H1 (cell line): ENCODE measurements around the gene TTBK1. TPM values are rescaled to one million over a fixed set of nuclear protein-coding genes. Genes with fewer than 3 reads are reported as not detected.

Source experiments
- CTCF ChIA-PET: fragments of 300-600 bp; sonication (Branson Sonifier 250); formaldehyde crosslinking; loops from one replicate; lab custom pipeline; 2021; ENCODE audit not compliant: partially characterized antibody; lab: Charles Lee
- POLR2A ChIA-PET: fragments of 300-600 bp; sonication (Branson Sonifier 250); formaldehyde crosslinking; loops from one replicate; lab custom pipeline; 2021; ENCODE audit warnings: inconsistent platforms; ENCODE audit not compliant: partially characterized antibody; lab: Charles Lee
- DNase-seq, 2 experiments: peaks; one replicate each; pipeline versions ENCODE4 v3.0.0 to v3.0.0-alpha.2; 2010 to 2022; ENCODE audit warnings: low spot score in 2 of 2, low read depth in 1 of 2, mixed read lengths in 1 of 2
- FAIRE-seq: peaks from 2 replicates; lab custom pipeline; 2011; peaks lifted over from hg19 to GRCh38; lab: Jason Lieb, UNC
- H2AFZ ChIP-seq: 2 replicates; pipeline ENCODE4 v1.8.1; 2012; ENCODE audit warnings: low read length, inconsistent platforms
- H2AK5ac ChIP-seq: 2 replicates; pipeline ENCODE4 v1.6.1; 2013; ENCODE audit warnings: low read depth, low read length
- H2BK120ac ChIP-seq: replicated peaks from 2 replicates; pipeline ENCODE3; 2013; ENCODE audit warnings: low read depth, low read length, inconsistent platforms
- H2BK12ac ChIP-seq: 2 replicates; pipeline ENCODE4 v1.6.1; 2013; ENCODE audit warnings: low read depth, low read length
- H2BK15ac ChIP-seq: 2 replicates; pipeline ENCODE4 v1.6.1; 2013; ENCODE audit warnings: low read length
- H2BK20ac ChIP-seq: 2 replicates; pipeline ENCODE4 v1.6.1; 2013; ENCODE audit warnings: low read length
- H2BK5ac ChIP-seq: 2 replicates; pipeline ENCODE4 v1.6.1; 2013; ENCODE audit warnings: low read depth, low read length
- H3K14ac ChIP-seq: 2 replicates; pipeline ENCODE4 v1.6.1; 2013; ENCODE audit warnings: inconsistent platforms; ENCODE audit not compliant: insufficient read length
- H3K18ac ChIP-seq: 2 replicates; pipeline ENCODE4 v1.6.1; 2013; ENCODE audit warnings: low read length; ENCODE audit errors: extremely low read depth
- H3K23ac ChIP-seq: 2 replicates; pipeline ENCODE4 v1.6.1; 2013; ENCODE audit warnings: inconsistent platforms; ENCODE audit not compliant: insufficient read length
- H3K23me2 ChIP-seq: 2 replicates; pipeline ENCODE4 v1.6.1; 2013; ENCODE audit warnings: low read depth, low read length
- H3K27ac ChIP-seq: 2 replicates; pipeline ENCODE4 v1.6.1; 2011; ENCODE audit warnings: low read depth, low read length, inconsistent platforms
- H3K27me3 ChIP-seq, 4 experiments: replicated peaks in 1 of 4; 1 replicate in 1 of 4; 2 replicates in 3 of 4; pipeline versions ENCODE4 v1.6.1 to v1.8.1; 2011 to 2013; ENCODE audit warnings: low read length in 3 of 4, mild to moderate bottlenecking in 3 of 4, inconsistent platforms in 2 of 4, mixed read lengths in 2 of 4, moderate library complexity in 1 of 4; ENCODE audit not compliant: control insufficient read depth in 3 of 4, insufficient read depth in 3 of 4; ENCODE audit errors: extremely low read depth in 1 of 4
- H3K36me3 ChIP-seq, 4 experiments: 2 replicates each; pipeline versions ENCODE4 v1.6.1 to v1.8.1; 2011 to 2013; ENCODE audit warnings: mild to moderate bottlenecking in 4 of 4, low read length in 3 of 4, moderate library complexity in 2 of 4, control low read depth in 1 of 4, inconsistent platforms in 1 of 4; ENCODE audit not compliant: insufficient read depth in 4 of 4, control insufficient read depth in 2 of 4
- H3K4ac ChIP-seq: replicated peaks from 2 replicates; pipeline ENCODE3; 2013; ENCODE audit warnings: low read length, low read depth, mixed read lengths, inconsistent platforms; ENCODE audit not compliant: insufficient read length
- H3K4me1 ChIP-seq, 4 experiments: replicated peaks in 1 of 4; 1 replicate in 1 of 4; 2 replicates in 3 of 4; pipeline versions ENCODE4 v1.6.1 to v1.8.1; 2011 to 2013; ENCODE audit warnings: low read length in 3 of 4, inconsistent platforms in 2 of 4, mixed read lengths in 1 of 4; ENCODE audit not compliant: insufficient read depth in 4 of 4, control insufficient read depth in 3 of 4
- H3K4me2 ChIP-seq, 2 experiments: 2 replicates each; pipeline versions ENCODE4 v1.6.1 to v1.8.1; 2011 to 2013; ENCODE audit warnings: low read depth in 2 of 2, low read length in 2 of 2, control low read depth in 1 of 2, inconsistent platforms in 1 of 2, mild to moderate bottlenecking in 1 of 2; ENCODE audit not compliant: insufficient read depth in 1 of 2
- H3K4me3 ChIP-seq, 4 experiments: fragments of 200-600, 300-600 bp in 1 of 4; sonication (generic), shearing (Covaris generic), sonication (Bioruptor Twin) in 1 of 4; 2 replicates each; pipeline versions ENCODE4 v1.5.1 to v1.8.1; 2011 to 2016; ENCODE audit warnings: low read length in 4 of 4, low read depth in 3 of 4, control low read depth in 2 of 4, inconsistent platforms in 2 of 4, mild to moderate bottlenecking in 2 of 4, mixed read lengths in 1 of 4, moderate library complexity in 1 of 4; ENCODE audit not compliant: insufficient read depth in 2 of 4; ENCODE audit errors: extremely low read depth in 1 of 4
- H3K56ac ChIP-seq: replicated peaks from 2 replicates; pipeline ENCODE3; 2013; ENCODE audit warnings: low read depth, mild to moderate bottlenecking, mixed read lengths, low read length, inconsistent platforms; ENCODE audit not compliant: insufficient read length
- H3K79me1 ChIP-seq: 2 replicates; pipeline ENCODE4 v1.6.1; 2013; ENCODE audit warnings: low read depth, low read length, control low read depth
- H3K79me2 ChIP-seq, 2 experiments: 2 replicates each; pipeline versions ENCODE4 v1.6.1 to v1.8.1; 2012 to 2013; ENCODE audit warnings: low read length in 2 of 2, mild to moderate bottlenecking in 2 of 2, inconsistent platforms in 1 of 2; ENCODE audit not compliant: insufficient read depth in 2 of 2, control insufficient read depth in 1 of 2
- H3K9ac ChIP-seq, 4 experiments: replicated peaks in 1 of 4; 1 replicate in 1 of 4; 2 replicates in 3 of 4; pipeline versions ENCODE4 v1.6.1 to v1.8.1; 2011 to 2013; ENCODE audit warnings: low read depth in 3 of 4, low read length in 3 of 4, control low read depth in 2 of 4, mild to moderate bottlenecking in 2 of 4, moderate library complexity in 2 of 4, inconsistent platforms in 1 of 4; ENCODE audit errors: extremely low read depth in 1 of 4
- H3K9me3 ChIP-seq, 2 experiments: 2 replicates each; pipeline versions ENCODE4 v1.6.1 to v1.8.1; 2012 to 2013; ENCODE audit warnings: mild to moderate bottlenecking in 2 of 2, moderate library complexity in 2 of 2, control low read depth in 1 of 2, inconsistent platforms in 1 of 2, low read depth in 1 of 2, low read length in 1 of 2, mixed read lengths in 1 of 2; ENCODE audit not compliant: insufficient read depth in 2 of 2
- H4K20me1 ChIP-seq, 2 experiments: replicated peaks in 1 of 2; 2 replicates each; pipeline versions ENCODE3 to v1.8.1; 2011 to 2013; ENCODE audit warnings: inconsistent platforms in 2 of 2, low read length in 2 of 2, mild to moderate bottlenecking in 1 of 2; ENCODE audit not compliant: insufficient read depth in 2 of 2, control insufficient read depth in 1 of 2
- H4K5ac ChIP-seq: 2 replicates; pipeline ENCODE4 v1.6.1; 2013; ENCODE audit warnings: low read length, low read depth, mixed read lengths, inconsistent platforms; ENCODE audit not compliant: insufficient read length
- H4K8ac ChIP-seq: 2 replicates; pipeline ENCODE4 v1.8.0; 2013; ENCODE audit warnings: mild to moderate bottlenecking, moderate library complexity, low read length, inconsistent platforms; ENCODE audit not compliant: insufficient read depth; ENCODE audit errors: extremely low read depth
- H4K91ac ChIP-seq: replicated peaks from 2 replicates; pipeline ENCODE3; 2013; ENCODE audit warnings: low read length, mixed read lengths, inconsistent platforms; ENCODE audit not compliant: insufficient read length
- ATF3 ChIP-seq: IDR thresholded peaks from 2 replicates; pipeline ENCODE4 v1.6.1; 2011; ENCODE audit warnings: low read depth, mild to moderate bottlenecking, low read length; ENCODE audit not compliant: insufficient read depth
- EGR1 ChIP-seq: IDR thresholded peaks from 2 replicates; pipeline ENCODE4 v1.6.1; 2011; ENCODE audit warnings: low read depth, low read length, borderline replicate concordance
- FOSL1 ChIP-seq: IDR thresholded peaks from 2 replicates; pipeline ENCODE4 v1.6.1; 2011; ENCODE audit warnings: mild to moderate bottlenecking, low read depth, low read length, moderate library complexity; ENCODE audit not compliant: insufficient read depth
- MAFK ChIP-seq: IDR thresholded peaks from 2 replicates; pipeline ENCODE4 v1.6.1; 2012; ENCODE audit warnings: low read depth, mild to moderate bottlenecking, improper control_type of control experiment, low read length
- RNF2 ChIP-seq: fragments of 200-900, 300-1000 bp; sonication (generic); IDR thresholded peaks from 2 replicates; pipeline ENCODE4 v1.7.1; 2016; ENCODE audit warnings: borderline replicate concordance, low read depth, mild to moderate bottlenecking, antibody characterized with exemption, low read length; ENCODE audit not compliant: poor library complexity, severe bottlenecking; ENCODE audit errors: missing control alignments
- SIX5 ChIP-seq: IDR thresholded peaks from 2 replicates; pipeline ENCODE4 v1.6.1; 2011; ENCODE audit warnings: mild to moderate bottlenecking, low read depth, low read length
- SP4 ChIP-seq: IDR thresholded peaks from 2 replicates; pipeline ENCODE4 v1.6.1; 2012; ENCODE audit warnings: low read length, inconsistent platforms
- WGBS, 2 experiments: shearing (Covaris generic) in 1 of 2; methylation state at CpG; one replicate each; pipeline versions ENCODE4 v1.1.6 to v1.1.7; 2013 to 2015; ENCODE audit warnings: low lambda C conversion rate in 2 of 2, mixed read lengths in 2 of 2, inconsistent platforms in 1 of 2, low coverage in 1 of 2, missing lambda C conversion rate in 1 of 2; ENCODE audit not compliant: insufficient replicate concordance in 2 of 2, insufficient coverage in 1 of 2, insufficient read length in 1 of 2; ENCODE audit errors: extremely low coverage in 1 of 2, missing lambda C conversion rate in 1 of 2; 5-methylcytosine and 5-hydroxymethylcytosine counted together
- polyA plus RNA-seq, 7 experiments: library from polyadenylated mRNA; depleted of rRNA in 3 of 7; stranded (reverse) in 5 of 7; unstranded in 2 of 7; fragments of >200 nt in 5 of 7; fragments of 200-250 nt in 2 of 7; gene quantifications; 1 replicate in 5 of 7; 2 replicates in 1 of 7; 4 replicates in 1 of 7; pipeline versions ENCODE4 v1.2.1 to v1.2.3, GENCODE V29; 2011 to 2013; ENCODE audit warnings: missing spikeins in 2 of 7, mixed read lengths in 2 of 7
- total RNA-seq: library from RNA; stranded (reverse); fragmentation: NEBNext Ultra II Directional; extraction: Animal tissue kit (Norgen Biotek cat#: 25700); gene quantifications from 2 replicates; pipeline ENCODE4 v1.2.1, GENCODE V29; 2021

Gene TTBK1
- total and polyA plus RNA-seq, 2 of the 8 experiments (the other 6 are each of a cell fraction or from before 2014, with no cell fraction given): 0.53 to 1.6 TPM

GRCh38 chr6:43290905-43291355, 47.6 kb downstream of the TTBK1 start:
- Histone ChIP-seq H3K4me1 (peaks cover 0 to 8% (median 6%) of the 10 kb centered on the region in 4 experiments; a peak in 4 of 7 replicates), H3K36me3 (no peaks in the 10 kb centered on the region; a peak in 1 of 8 replicates), H4K5ac (no peak overlapping the region), H4K91ac (no peak overlapping the region), H2BK120ac (no peak overlapping the region), H3K4ac (no peak overlapping the region), H3K9ac (no peak overlapping the region), H4K20me1 (peaks cover 0 to 8% of the 10 kb centered on the region in 2 experiments), H2AFZ (no peak overlapping the region), H3K79me2 (no peaks in the 10 kb centered on the region), H4K8ac (no peak overlapping the region), H2BK15ac (no peak overlapping the region), H3K56ac (no peak overlapping the region), H3K14ac (no peak overlapping the region), H3K79me1 (no peaks in the 10 kb centered on the region), H2BK5ac (no peak overlapping the region), H3K27me3 (peaks cover 0 to 9% (median 5%) of the 10 kb centered on the region in 4 experiments; a peak in 5 of 7 replicates), H2BK12ac (no peak overlapping the region), H2BK20ac (no peak overlapping the region), H3K23ac (no peak overlapping the region), H3K9me3 (no peaks in the 10 kb centered on the region), H2AK5ac (no peak overlapping the region), H3K18ac (no peak overlapping the region), H3K4me2 (no peak overlapping the region), H3K4me3 (no peak overlapping the region), H3K23me2 (peaks cover 12% of the 10 kb centered on the region; the same call in 1 of the 2 replicates), H3K27ac (no peak overlapping the region)
- no peak for FAIRE-seq
- 85% methylated on average over 6 of the region's 6 CpGs; no CpG with 5 or more reads in 1 of the 2 experiments for WGBS, 2 experiments
- ChIA-PET CTCF (interaction anchor here (0.6 kb wide), 3 partner anchors 11 to 179 kb away, joined by 3 read pairs; no protein-coding TSS in a partner anchor), POLR2A (interaction anchor here (1.1 kb wide), 1 partner anchor 15 kb away, joined by 3 read pairs; no protein-coding TSS in a partner anchor)
- TF ChIP-seq SP4 (no peak), EGR1 (no peak), SIX5 (no peak), FOSL1 (no peak), MAFK (no peak), RNF2 (no peak), ATF3 (no peak)
- no peak for DNase-seq
